Keratinocyte (primary cell): ENCODE results near the gene RICTOR.

Experiments used
- EZH2 ChIP-seq: IDR thresholded peaks from one replicate; pipeline ENCODE4 v1.6.1; 2012; ENCODE audit warnings: inconsistent platforms, mild to moderate bottlenecking, low read length, moderate library complexity
- TF ChIP-seq, protein P1 (sequence below), 3 experiments: IDR thresholded peaks in 1 of 3; conservative IDR thresholded peaks in 1 of 3; optimal IDR thresholded peaks in 1 of 3; 2 replicates in 2 of 3; 3 replicates in 1 of 3; pipeline versions ENCODE3 to v1.5.1; 2011; ENCODE audit warnings: low read length in 3 of 3, mild to moderate bottlenecking in 3 of 3, moderate library complexity in 2 of 3, control low read depth in 1 of 3, inconsistent platforms in 1 of 3; ENCODE audit not compliant: insufficient read depth in 2 of 3; ENCODE audit errors: extremely low read depth in 1 of 3

DNA sequence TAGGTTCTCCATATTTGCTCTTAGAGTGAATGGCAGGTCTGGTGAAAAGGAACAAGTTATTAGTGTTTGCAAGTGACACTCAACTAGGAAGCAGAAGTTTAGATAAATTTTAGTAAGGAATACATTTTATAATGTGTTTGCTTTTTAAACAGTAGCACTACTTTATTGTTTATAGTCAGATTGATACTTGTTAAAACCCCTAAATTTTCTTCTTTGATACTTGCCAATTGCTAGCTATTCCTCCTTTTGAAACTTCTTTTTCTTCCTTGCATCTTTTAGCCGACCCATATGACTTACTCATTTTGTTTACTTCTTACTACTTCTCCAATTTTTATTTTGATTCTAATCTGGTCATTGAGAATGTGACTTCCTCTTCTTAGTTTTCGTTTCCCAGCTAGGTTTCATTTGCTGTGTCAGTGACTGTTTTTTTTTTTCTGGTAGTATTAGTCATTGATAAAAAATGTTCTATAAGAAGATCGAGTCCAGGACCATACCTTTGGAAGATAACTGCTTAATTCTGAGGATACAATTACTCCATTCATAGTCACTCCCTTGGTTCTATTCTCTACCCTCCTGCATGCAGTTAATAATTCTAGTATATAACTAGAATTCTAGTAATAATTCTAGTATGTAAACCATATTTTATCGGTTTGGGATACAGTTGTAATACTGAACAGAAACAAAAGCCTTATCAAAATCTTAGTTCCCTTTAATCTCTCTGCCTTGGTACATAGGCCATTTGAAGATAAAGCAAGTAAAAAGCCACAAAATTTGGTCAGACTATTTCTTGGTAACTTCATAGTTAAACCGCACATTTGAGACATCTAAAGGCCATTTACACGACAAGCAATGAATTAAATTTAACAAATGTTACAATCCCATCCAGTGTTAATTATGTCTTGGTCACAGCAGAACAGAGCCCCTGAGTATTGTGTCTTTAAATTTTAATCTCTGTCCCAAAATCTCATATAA is 2.8 kb upstream of the RICTOR start:
- TF ChIP-seq, protein P1, sequence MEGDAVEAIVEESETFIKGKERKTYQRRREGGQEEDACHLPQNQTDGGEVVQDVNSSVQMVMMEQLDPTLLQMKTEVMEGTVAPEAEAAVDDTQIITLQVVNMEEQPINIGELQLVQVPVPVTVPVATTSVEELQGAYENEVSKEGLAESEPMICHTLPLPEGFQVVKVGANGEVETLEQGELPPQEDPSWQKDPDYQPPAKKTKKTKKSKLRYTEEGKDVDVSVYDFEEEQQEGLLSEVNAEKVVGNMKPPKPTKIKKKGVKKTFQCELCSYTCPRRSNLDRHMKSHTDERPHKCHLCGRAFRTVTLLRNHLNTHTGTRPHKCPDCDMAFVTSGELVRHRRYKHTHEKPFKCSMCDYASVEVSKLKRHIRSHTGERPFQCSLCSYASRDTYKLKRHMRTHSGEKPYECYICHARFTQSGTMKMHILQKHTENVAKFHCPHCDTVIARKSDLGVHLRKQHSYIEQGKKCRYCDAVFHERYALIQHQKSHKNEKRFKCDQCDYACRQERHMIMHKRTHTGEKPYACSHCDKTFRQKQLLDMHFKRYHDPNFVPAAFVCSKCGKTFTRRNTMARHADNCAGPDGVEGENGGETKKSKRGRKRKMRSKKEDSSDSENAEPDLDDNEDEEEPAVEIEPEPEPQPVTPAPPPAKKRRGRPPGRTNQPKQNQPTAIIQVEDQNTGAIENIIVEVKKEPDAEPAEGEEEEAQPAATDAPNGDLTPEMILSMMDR (optimal IDR thresholded peaks at IDR 0.05 in 1 of 3, IDR thresholded peaks at IDR 0.05 in 1 of 3, conservative IDR thresholded peaks at IDR 0.05 in 1 of 3; ENCODE audit: extremely low read depth in 1 of 3, insufficient read depth in 2 of 3, low read length in 3 of 3): no peak
- TF ChIP-seq EZH2: no peak
